AG09309 (cell line): ENCODE data around the gene LRCOL1.

Experiments used
- DNase-seq: peaks from one replicate; pipeline ENCODE4 v3.0.0-alpha.2; 2010; ENCODE audit warnings: low read depth
- H3K4me3 ChIP-seq: 2 replicates; pipeline ENCODE4 v1.5.1; 2011; ENCODE audit warnings: mild to moderate bottlenecking, low read depth, low read length, moderate library complexity; ENCODE audit not compliant: control insufficient read depth
- TF ChIP-seq, protein P1 (sequence below): IDR thresholded peaks from 2 replicates; pipeline ENCODE4 v1.5.1; 2011; ENCODE audit warnings: mild to moderate bottlenecking, low read depth, low read length, inconsistent platforms; ENCODE audit not compliant: insufficient read depth, control insufficient read depth; ENCODE audit errors: missing control alignments

Gene LRCOL1

DNA sequence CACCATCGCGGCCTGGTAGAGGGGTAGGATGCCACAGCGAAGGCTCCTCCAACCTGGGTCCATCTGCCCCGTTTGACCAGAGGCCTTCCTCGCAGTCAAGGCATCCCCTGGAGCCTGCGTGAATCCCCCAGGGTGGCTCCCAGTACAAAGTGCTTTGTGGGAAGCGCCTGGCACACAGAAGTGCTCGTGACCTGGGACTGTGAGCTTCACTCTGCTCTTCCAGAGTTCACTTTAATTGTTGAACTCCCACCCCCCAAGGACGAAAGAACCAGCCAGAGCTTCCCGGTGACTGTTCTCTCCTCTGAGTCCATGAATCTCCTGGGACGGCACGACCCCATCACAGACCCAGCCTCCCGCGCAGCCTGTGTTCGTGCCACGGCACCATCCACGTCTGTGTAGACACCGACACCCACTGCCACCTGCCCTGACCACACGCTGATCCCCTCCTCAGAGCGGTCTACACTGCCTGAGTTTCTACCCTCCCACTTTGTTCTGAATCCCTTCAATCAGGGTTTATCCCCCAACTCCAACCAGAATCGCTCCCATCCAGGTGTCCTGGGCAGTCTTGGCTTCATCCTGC is 24.1 kb upstream of the LRCOL1 start:
- no peak overlapping the region for H3K4me3 ChIP-seq
- TF ChIP-seq, protein P1, sequence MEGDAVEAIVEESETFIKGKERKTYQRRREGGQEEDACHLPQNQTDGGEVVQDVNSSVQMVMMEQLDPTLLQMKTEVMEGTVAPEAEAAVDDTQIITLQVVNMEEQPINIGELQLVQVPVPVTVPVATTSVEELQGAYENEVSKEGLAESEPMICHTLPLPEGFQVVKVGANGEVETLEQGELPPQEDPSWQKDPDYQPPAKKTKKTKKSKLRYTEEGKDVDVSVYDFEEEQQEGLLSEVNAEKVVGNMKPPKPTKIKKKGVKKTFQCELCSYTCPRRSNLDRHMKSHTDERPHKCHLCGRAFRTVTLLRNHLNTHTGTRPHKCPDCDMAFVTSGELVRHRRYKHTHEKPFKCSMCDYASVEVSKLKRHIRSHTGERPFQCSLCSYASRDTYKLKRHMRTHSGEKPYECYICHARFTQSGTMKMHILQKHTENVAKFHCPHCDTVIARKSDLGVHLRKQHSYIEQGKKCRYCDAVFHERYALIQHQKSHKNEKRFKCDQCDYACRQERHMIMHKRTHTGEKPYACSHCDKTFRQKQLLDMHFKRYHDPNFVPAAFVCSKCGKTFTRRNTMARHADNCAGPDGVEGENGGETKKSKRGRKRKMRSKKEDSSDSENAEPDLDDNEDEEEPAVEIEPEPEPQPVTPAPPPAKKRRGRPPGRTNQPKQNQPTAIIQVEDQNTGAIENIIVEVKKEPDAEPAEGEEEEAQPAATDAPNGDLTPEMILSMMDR: no peak
- DNase-seq: no peak

DNA sequence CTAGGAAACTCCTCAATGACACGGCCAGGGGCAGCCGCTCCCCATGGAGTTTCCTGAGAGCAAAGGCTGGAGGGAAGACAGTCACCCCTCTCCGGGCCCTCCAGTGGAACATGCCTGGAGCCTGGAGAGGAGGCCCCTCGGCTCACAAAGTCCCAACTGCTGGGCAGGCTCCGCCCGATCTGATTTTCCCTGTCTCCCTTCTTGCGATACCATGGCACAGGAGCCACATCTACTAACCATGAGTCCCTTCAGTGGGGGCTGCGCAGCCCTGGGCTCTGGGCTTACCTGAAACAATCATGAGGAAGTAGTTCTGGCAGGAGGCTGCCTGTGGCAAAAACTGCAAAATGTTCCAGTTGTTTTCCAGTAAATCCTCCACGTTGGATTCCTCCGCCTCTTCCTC is 23.5 kb upstream of the LRCOL1 start:
- DNase-seq: no peak
- TF ChIP-seq, protein P1: no peak
- H3K4me3 ChIP-seq: no peak overlapping the region

DNA sequence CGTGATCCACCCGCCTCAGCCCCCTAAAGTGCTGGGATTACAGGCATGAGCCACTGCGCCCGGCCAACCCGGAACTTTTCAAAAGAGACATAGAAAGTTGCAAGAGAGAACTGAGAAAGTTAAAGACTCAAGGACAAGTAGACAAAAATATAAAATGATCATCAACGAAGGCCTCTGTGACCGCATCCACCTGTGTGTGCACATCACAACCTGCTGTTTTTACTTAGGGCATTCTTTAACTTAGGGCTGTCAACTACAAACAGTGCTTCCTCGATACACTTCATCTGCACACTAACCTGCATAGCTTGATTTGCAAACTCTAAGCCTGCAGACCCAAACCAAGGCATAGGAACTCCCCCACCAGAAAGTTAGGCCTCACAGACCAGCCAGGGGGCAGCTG is 23.0 kb upstream of the LRCOL1 start:
- no peak overlapping the region for H3K4me3 ChIP-seq
- TF ChIP-seq, protein P1: no peak
- DNase-seq: no peak

DNA sequence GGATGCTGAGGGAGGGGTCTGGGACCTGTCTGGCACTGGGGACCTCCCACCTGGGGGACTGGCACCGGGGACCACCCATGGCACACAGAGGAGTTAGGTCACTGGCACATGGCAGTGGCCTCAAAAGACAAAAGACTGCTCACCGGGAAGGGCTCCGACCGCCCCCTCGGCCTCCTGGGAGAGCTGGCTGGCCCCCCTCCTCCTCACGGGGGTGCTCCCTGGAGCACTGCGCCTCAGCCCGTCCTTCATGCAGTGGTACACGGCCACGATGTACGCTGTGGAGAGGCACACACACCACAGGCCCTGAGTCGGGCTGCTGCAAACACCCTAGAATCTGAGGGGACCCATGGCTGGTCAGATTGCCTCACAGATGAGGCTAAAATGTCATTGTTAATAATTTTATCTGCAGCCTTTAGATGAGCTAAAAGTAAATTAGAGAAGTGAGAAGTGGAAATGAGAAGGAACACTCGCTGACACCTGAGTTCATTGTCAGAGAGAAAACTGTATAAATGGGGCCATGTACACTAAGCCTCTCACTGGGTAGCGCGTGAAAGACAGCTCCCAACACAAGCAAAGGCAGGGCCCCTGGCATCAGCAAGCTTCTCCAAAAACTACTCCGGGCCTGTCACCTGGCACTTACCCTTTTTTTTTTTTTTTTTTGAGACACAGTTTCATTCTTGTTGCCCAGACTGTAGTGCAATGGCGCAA is 22.3 kb upstream of the LRCOL1 start:
- TF ChIP-seq, protein P1: no peak
- no peak overlapping the region for H3K4me3 ChIP-seq
- no peak for DNase-seq

DNA sequence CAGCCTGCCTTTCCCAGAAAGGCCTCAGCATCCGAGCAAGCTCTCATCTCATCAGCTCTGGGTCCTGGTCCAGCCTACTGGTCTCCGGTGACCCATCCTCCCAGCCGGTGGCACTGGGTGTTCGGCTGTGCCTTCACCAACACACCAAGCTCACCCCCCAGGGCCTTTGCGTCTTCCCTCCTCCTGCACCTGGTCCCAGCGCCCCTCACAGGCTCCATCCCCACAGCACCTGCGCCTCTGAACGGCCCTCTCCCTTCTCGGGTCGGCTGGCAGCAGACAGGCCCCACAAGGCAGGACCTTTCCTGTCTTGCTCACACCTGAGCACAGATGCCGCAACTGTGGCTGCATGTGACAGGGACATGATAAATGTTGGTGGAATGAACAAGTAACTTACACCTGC is 21.3 kb upstream of the LRCOL1 start:
- DNase-seq: no peak

DNA sequence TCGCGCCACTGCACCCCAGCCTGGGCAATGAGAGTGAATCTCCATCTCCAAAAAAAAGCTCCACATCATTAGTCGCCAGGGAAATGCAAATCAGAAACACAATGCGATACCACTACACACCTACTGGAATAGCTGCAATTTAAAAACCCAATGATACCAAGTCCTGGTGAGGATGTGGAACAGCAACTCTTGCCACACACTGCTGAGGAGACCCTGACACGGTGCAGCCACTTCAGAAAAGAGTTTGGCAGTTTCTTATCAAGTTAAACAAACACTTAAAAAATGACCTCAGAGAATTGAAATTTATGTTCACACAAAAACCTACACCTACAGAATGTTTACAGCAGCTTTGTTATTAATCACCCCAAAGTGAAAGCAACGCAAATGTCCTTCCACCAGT is 20.3 kb upstream of the LRCOL1 start:
- no peak overlapping the region for H3K4me3 ChIP-seq
- TF ChIP-seq, protein P1: no peak
- no peak for DNase-seq

More for the DNA sequence above, 21.3 kb upstream of the LRCOL1 start:
- no peak overlapping the region for H3K4me3 ChIP-seq
- TF ChIP-seq, protein P1: no peak
